HepG2 (cell line): ENCODE measurements around the gene ARID1A. TPM values are rescaled to one million over a fixed set of nuclear protein-coding genes. Genes with fewer than 3 reads are reported as not detected.
A peak's percentile ranks its signal among the peaks of the same experiment; 100 is the strongest.

Source experiments
- PAXIP1 ChIP-seq: sonication (generic); formaldehyde crosslinking; conservative IDR thresholded peaks from 2 replicates; pipeline ENCODE4 v1.4.0; 2020; ENCODE audit warnings: mild to moderate bottlenecking, missing genetic modification reagents, moderate library complexity
- ZNF44 ChIP-seq: sonication (generic); formaldehyde crosslinking; IDR thresholded peaks from 2 replicates; pipeline ENCODE4 v1.5.1; 2020; ENCODE audit warnings: mild to moderate bottlenecking, missing genetic modification reagents
- polyA plus RNA-seq, 8 experiments: library from polyadenylated mRNA; depleted of rRNA in 3 of 8; stranded (reverse) in 7 of 8; unstranded in 1 of 8; fragments of >200 nt; fragmentation: Illumina TruSeq in 4 of 8; extraction: Trizol in 4 of 8; gene quantifications; 2 replicates each; pipeline versions ENCODE4 v1.2.1 to v1.2.3, GENCODE V29; 2011 to 2016; ENCODE audit warnings: low read depth in 4 of 8, missing spikeins in 1 of 8, mixed read lengths in 1 of 8; ENCODE audit not compliant: insufficient read depth in 1 of 8
- total RNA-seq, 5 experiments: library from RNA; depleted of rRNA; stranded (reverse); fragments of >200 nt; fragmentation: Illumina TruSeq; extraction: Trizol; gene quantifications; 2 replicates each; pipeline ENCODE4 v1.2.3, GENCODE V29; 2016; ENCODE audit warnings: low read depth in 1 of 5
- TF ChIP-seq, protein P1 (sequence below): sonication (generic); formaldehyde crosslinking; IDR thresholded peaks from 2 replicates; pipeline ENCODE4; 2020; ENCODE audit warnings: missing genetic modification reagents, mild to moderate bottlenecking, borderline replicate concordance

ARID1A gene
- total and polyA plus RNA-seq, 2 of the 13 experiments (the other 11 are each of a cell fraction or from before 2014, with no cell fraction given): 11.9 to 15.9 TPM

- TF ChIP-seq, protein P1, sequence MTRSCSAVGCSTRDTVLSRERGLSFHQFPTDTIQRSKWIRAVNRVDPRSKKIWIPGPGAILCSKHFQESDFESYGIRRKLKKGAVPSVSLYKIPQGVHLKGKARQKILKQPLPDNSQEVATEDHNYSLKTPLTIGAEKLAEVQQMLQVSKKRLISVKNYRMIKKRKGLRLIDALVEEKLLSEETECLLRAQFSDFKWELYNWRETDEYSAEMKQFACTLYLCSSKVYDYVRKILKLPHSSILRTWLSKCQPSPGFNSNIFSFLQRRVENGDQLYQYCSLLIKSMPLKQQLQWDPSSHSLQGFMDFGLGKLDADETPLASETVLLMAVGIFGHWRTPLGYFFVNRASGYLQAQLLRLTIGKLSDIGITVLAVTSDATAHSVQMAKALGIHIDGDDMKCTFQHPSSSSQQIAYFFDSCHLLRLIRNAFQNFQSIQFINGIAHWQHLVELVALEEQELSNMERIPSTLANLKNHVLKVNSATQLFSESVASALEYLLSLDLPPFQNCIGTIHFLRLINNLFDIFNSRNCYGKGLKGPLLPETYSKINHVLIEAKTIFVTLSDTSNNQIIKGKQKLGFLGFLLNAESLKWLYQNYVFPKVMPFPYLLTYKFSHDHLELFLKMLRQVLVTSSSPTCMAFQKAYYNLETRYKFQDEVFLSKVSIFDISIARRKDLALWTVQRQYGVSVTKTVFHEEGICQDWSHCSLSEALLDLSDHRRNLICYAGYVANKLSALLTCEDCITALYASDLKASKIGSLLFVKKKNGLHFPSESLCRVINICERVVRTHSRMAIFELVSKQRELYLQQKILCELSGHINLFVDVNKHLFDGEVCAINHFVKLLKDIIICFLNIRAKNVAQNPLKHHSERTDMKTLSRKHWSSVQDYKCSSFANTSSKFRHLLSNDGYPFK (CRISPR knock-in tag): no peak; the same call in 1 of the 2 replicates
- TF ChIP-seq ZNF44 (CRISPR knock-in tag) (peak; percentile 49; the same call in 1 of the 2 replicates), PAXIP1 (CRISPR knock-in tag) (peak; percentile 49; the same call in 1 of the 2 replicates)
Measured at GRCh38 chr1:26723013-26723991, 27.5 kb downstream of the ARID1A start (continued).
